ENCODE measurements around the gene BMPR1A. TPM values are rescaled to one million over a fixed set of nuclear protein-coding genes. Genes with fewer than 3 reads are reported as not detected.

BMPR1A gene
- total and polyA plus RNA-seq, 2 donors from 2014 or later, result 7.9 to 37.4 TPM

- intact Hi-C loops (cut with DNase I), result no loop called here
- no peak overlapping the region for H3K27ac ChIP-seq (ENCODE audit: low read depth in 2 of 2, low read length in 2 of 2)
- H3K4me1 ChIP-seq (ENCODE audit: control insufficient read depth in 2 of 3, insufficient read depth in 2 of 3, low read depth in 1 of 3, low read length in 3 of 3), result no peaks in the 10 kb centered on the region
- H3K9ac ChIP-seq (ENCODE audit: low read length in 3 of 3), result no peak overlapping the region
- H3K36me3 ChIP-seq (ENCODE audit: control insufficient read depth in 2 of 3, insufficient read depth in 3 of 3, low read length in 3 of 3), result peaks cover 0 to 2% (median 0%) of the 10 kb centered on the region in 3 donors
- H3K27me3 ChIP-seq (ENCODE audit: control insufficient read depth, insufficient read depth, low read length), result no peaks in the 10 kb centered on the region
- FAIRE-seq (no peak), DNase-seq (no peak)
- no peak overlapping the region for H3K4me3 ChIP-seq (ENCODE audit: low read length in 3 of 3)
- no peaks in the 10 kb centered on the region for H3K9me3 ChIP-seq (ENCODE audit: control insufficient read depth in 2 of 3, insufficient read depth in 1 of 3, low read length in 3 of 3)
- TF ChIP-seq CTCF (IDR thresholded peaks at IDR 0.05; ENCODE audit: borderline replicate concordance, extremely low read depth, insufficient read depth), result no peak
Observed at GRCh38 chr10:86848747-86849146, 92.3 kb downstream of the BMPR1A start.

DNA sequence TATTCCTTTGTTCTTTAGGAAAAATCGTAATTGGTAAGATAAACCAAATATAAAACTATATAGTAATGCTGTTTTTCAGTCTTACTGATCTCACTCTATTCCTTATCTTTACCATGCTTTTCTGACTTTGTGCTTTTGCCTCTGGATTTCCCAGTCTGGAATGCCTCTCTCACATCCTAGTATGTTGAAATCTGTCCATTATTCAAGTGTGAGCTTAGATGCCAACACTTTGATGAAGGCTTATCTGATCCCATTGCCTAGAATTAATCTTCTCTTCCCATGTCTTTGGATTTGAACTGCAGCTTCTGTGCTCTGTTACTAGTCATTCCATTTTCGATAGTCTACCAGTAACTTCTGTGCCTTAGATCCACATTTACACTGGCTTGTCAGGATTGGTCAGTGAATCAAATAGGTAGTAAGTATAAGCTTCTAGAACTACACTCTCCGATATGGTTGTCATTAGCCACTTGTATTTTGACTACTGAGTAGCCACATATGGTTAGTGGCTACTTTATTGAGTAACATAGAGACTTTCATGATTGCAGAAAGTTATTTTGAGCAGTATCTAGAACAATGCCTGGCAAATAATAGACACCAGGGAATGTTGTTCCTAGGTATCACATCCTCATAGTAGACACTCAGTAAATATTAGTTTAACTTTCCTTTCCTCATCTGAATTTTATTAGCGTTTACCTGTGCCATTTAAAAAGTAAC is 92.9 kb downstream of the BMPR1A start:
- Histone ChIP-seq H3K9ac (ENCODE audit: low read length in 3 of 3) (no peak overlapping the region), H3K4me1 (ENCODE audit: control insufficient read depth in 2 of 3, insufficient read depth in 2 of 3, low read depth in 1 of 3, low read length in 3 of 3) (no peaks in the 10 kb centered on the region), H3K9me3 (ENCODE audit: control insufficient read depth in 2 of 3, insufficient read depth in 1 of 3, low read length in 3 of 3) (no peaks in the 10 kb centered on the region), H3K27ac (ENCODE audit: low read depth in 2 of 2, low read length in 2 of 2) (no peak overlapping the region), H3K36me3 (ENCODE audit: control insufficient read depth in 2 of 3, insufficient read depth in 3 of 3, low read length in 3 of 3) (peaks cover 0 to 2% (median 0%) of the 10 kb centered on the region in 3 donors), H3K4me3 (ENCODE audit: low read length in 3 of 3) (no peak overlapping the region), H3K27me3 (ENCODE audit: control insufficient read depth, insufficient read depth, low read length) (no peaks in the 10 kb centered on the region)
- intact Hi-C loops (cut with DNase I), result no loop called here
- no peak for FAIRE-seq
- DNase-seq, result no peak
- no peak for TF ChIP-seq CTCF (IDR thresholded peaks at IDR 0.05; ENCODE audit: borderline replicate concordance, extremely low read depth, insufficient read depth)

DNA sequence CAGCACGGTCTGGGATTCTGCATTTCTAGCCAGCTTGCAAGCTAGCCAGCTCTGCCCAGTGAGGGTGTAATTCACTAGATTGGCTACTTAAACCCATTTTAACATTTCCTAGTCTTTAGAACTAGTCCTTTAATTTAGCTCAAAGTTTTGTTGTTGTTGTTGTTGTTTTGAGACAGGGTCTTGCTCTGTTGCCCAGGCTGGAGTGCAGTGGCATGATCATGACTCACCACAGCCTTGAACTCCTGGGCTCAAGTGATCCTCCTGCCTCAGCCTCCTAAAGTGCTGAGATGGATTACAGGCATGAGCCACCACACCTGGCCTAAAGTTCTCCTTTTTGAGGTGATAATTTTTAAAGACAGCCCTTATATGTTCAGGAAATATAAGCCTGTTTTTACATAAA is 94.1 kb downstream of the BMPR1A start:
- H3K4me1 ChIP-seq (ENCODE audit: control insufficient read depth in 2 of 3, insufficient read depth in 2 of 3, low read depth in 1 of 3, low read length in 3 of 3), result no peaks in the 10 kb centered on the region
- H3K27ac ChIP-seq (ENCODE audit: low read depth in 2 of 2, low read length in 2 of 2), result no peak overlapping the region
- no peak overlapping the region for H3K9ac ChIP-seq (ENCODE audit: low read length in 3 of 3)
- peaks cover 0 to 2% (median 0%) of the 10 kb centered on the region in 3 donors for H3K36me3 ChIP-seq (ENCODE audit: control insufficient read depth in 2 of 3, insufficient read depth in 3 of 3, low read length in 3 of 3)
- no peaks in the 10 kb centered on the region for H3K27me3 ChIP-seq (ENCODE audit: control insufficient read depth, insufficient read depth, low read length)
- FAIRE-seq (no peak), DNase-seq (no peak)
- TF ChIP-seq CTCF (IDR thresholded peaks at IDR 0.05; ENCODE audit: borderline replicate concordance, extremely low read depth, insufficient read depth), result no peak
- no peaks in the 10 kb centered on the region for H3K9me3 ChIP-seq (ENCODE audit: control insufficient read depth in 2 of 3, insufficient read depth in 1 of 3, low read length in 3 of 3)
- H3K4me3 ChIP-seq (ENCODE audit: low read length in 3 of 3), result no peak overlapping the region
- intact Hi-C loops (cut with DNase I), result no loop called here
